HCT116 (cell line): Measurements from ENCODE around the gene DCN. TPM values are rescaled to one million over a fixed set of nuclear protein-coding genes. Genes with fewer than 3 reads are reported as not detected.

Experiments
- ATAC-seq: fragments of 200-7000 bp; cut with Tn5 transposase; 2 replicates; pipeline ENCODE4 v1.9.1; 2020; ENCODE audit warnings: mild to moderate bottlenecking, moderate library complexity
- BruUV-seq: library from RNA; stranded (reverse); fragments of 400-500 nt; replicated peaks from 2 replicates; lab custom pipeline; 2021; lab: Mats Ljungman, UMichigan
- CTCF ChIA-PET: fragments of 300-600 bp; sonication (Branson Sonifier 250); formaldehyde crosslinking; loops from one replicate; lab custom pipeline; 2021; ENCODE audit warnings: antibody characterized with exemption; lab: Charles Lee
- POLR2A ChIA-PET: fragments of 300-600, 350-600 bp; sonication (Branson Sonifier 250); formaldehyde crosslinking; loops from one replicate; lab custom pipeline; 2021; ENCODE audit warnings: antibody characterized with exemption; lab: Charles Lee
- RAD21 ChIA-PET, 2 experiments: fragments of 300-600 bp; sonication (Branson Sonifier 250); formaldehyde crosslinking; loops; one replicate each; lab custom pipeline; 2023; ENCODE audit warnings: low total read pairs in 2 of 2; ENCODE audit not compliant: uncharacterized antibody in 2 of 2, unreplicated experiment in 2 of 2, low non-redundant PET in 1 of 2; lab: Charles Lee
- DNase-seq: peaks from one replicate; pipeline ENCODE4 v3.0.0-alpha.2; 2010; ENCODE audit warnings: low read depth, low spot score
- H2AFZ ChIP-seq: fragments of 200-600 bp; shearing (Covaris generic), sonication (generic); 2 replicates; pipeline ENCODE4 v1.6.1; 2017; ENCODE audit warnings: low read depth, mixed run types, mixed read lengths, antibody characterized with exemption, low read length; ENCODE audit not compliant: poor library complexity, severe bottlenecking
- H3K27ac ChIP-seq: 2 replicates; pipeline ENCODE4 v1.5.1; 2012; ENCODE audit warnings: low read depth, low read length
- H3K27me3 ChIP-seq: fragments of 200-600 bp; sonication (generic); 2 replicates; pipeline ENCODE4 v1.6.1; 2016; ENCODE audit warnings: mixed run types, low read length, mixed read lengths; ENCODE audit not compliant: insufficient read depth
- H3K36me3 ChIP-seq, 2 experiments: fragments of 200-500 bp in 1 of 2; fragments of 200-600 bp in 1 of 2; sonication (Bioruptor generic) in 1 of 2; sonication (generic) in 1 of 2; 2 replicates each; pipeline versions ENCODE4 v1.5.1 to v1.6.1; 2014 to 2016; ENCODE audit warnings: low read length in 2 of 2, inconsistent platforms in 1 of 2, mixed read lengths in 1 of 2, mixed run types in 1 of 2; ENCODE audit not compliant: insufficient read depth in 2 of 2, control insufficient read depth in 1 of 2
- H3K4me1 ChIP-seq, 2 experiments: fragments of 200-600 bp in 1 of 2; sonication (generic) in 1 of 2; 2 replicates each; pipeline versions ENCODE4 v1.5.1 to v1.6.1; 2012 to 2017; ENCODE audit warnings: low read length in 2 of 2, inconsistent platforms in 1 of 2, mild to moderate bottlenecking in 1 of 2, mixed read lengths in 1 of 2, mixed run types in 1 of 2, moderate library complexity in 1 of 2; ENCODE audit not compliant: insufficient read depth in 2 of 2, control insufficient read depth in 1 of 2
- H3K4me2 ChIP-seq: fragments of 200-600 bp; sonication (generic); 2 replicates; pipeline ENCODE4 v1.6.1; 2017; ENCODE audit warnings: mixed run types, low read length, mixed read lengths
- H3K4me3 ChIP-seq, 2 experiments: fragments of 200-600 bp in 1 of 2; sonication (generic) in 1 of 2; replicated peaks in 1 of 2; 2 replicates each; pipeline ENCODE4 v1.5.1; 2011 to 2016; ENCODE audit warnings: low read length in 2 of 2, control low read depth in 1 of 2, low read depth in 1 of 2, mild to moderate bottlenecking in 1 of 2, mixed read lengths in 1 of 2, mixed run types in 1 of 2
- H3K79me2 ChIP-seq: fragments of 200-600 bp; sonication (generic); 2 replicates; pipeline ENCODE4 v1.6.1; 2017; ENCODE audit warnings: mild to moderate bottlenecking, mixed run types, low read length, moderate library complexity, mixed read lengths; ENCODE audit not compliant: insufficient read depth
- H3K9ac ChIP-seq: fragments of 200-600 bp; sonication (generic); 2 replicates; pipeline ENCODE4 v1.6.1; 2016; ENCODE audit warnings: low read length, mixed read lengths
- H3K9me2 ChIP-seq: fragments of 200-600 bp; sonication (generic), shearing (Covaris generic); 2 replicates; pipeline ENCODE4 v1.6.1; 2017; ENCODE audit warnings: mixed run types, mild to moderate bottlenecking, moderate library complexity; ENCODE audit not compliant: insufficient read depth
- H3K9me3 ChIP-seq, 2 experiments: fragments of 200-500 bp in 1 of 2; fragments of 200-600 bp in 1 of 2; sonication (Bioruptor generic) in 1 of 2; sonication (generic) in 1 of 2; 2 replicates each; pipeline ENCODE4 v1.6.1; 2014 to 2017; ENCODE audit warnings: low read length in 2 of 2, mixed read lengths in 2 of 2, inconsistent platforms in 1 of 2, low read depth in 1 of 2, mild to moderate bottlenecking in 1 of 2, mixed run types in 1 of 2, moderate library complexity in 1 of 2; ENCODE audit not compliant: control insufficient read depth in 1 of 2, insufficient read depth in 1 of 2
- H4K20me1 ChIP-seq: fragments of 200-600 bp; sonication (generic), shearing (Covaris generic); 2 replicates; pipeline ENCODE4 v1.6.1; 2017; ENCODE audit warnings: mixed run types, mild to moderate bottlenecking, moderate library complexity; ENCODE audit not compliant: insufficient read depth
- CBX3 ChIP-seq: IDR thresholded peaks from 2 replicates; pipeline ENCODE4 v1.6.1; 2012; ENCODE audit warnings: low read depth
- CEBPB ChIP-seq: IDR thresholded peaks from 2 replicates; pipeline ENCODE4 v1.6.1; 2012; ENCODE audit warnings: low read depth
- EGR1 ChIP-seq: IDR thresholded peaks from 2 replicates; pipeline ENCODE4 v1.6.1; 2012; ENCODE audit warnings: low read depth
- EZH2 ChIP-seq: fragments of 200-600 bp; sonication (generic); IDR thresholded peaks from 2 replicates; pipeline ENCODE4 v1.6.1; 2017; ENCODE audit warnings: antibody characterized with exemption, mixed run types
- SIN3A ChIP-seq: IDR thresholded peaks from 2 replicates; pipeline ENCODE4 v1.6.1; 2012; ENCODE audit warnings: low read depth
- SP1 ChIP-seq: IDR thresholded peaks from 2 replicates; pipeline ENCODE4 v1.6.1; 2012; ENCODE audit warnings: low read depth
- ZNF274 ChIP-seq: fragments of 200-500 bp; sonication (Bioruptor generic); IDR thresholded peaks from 2 replicates; pipeline ENCODE4 v1.6.1; 2014; ENCODE audit warnings: mild to moderate bottlenecking, low read depth, low read length, inconsistent platforms
- intact Hi-C: fragments of 100-400 bp; cut with micrococcal nuclease; formaldehyde crosslinking; loops from 2 replicates; pipeline ENCODE4 v1.10.0; 2022
- total RNA-seq: library from RNA; stranded (reverse); gene quantifications from one replicate; pipeline ENCODE4 v1.2.1, GENCODE V29; 2021; ENCODE audit not compliant: unreplicated experiment

DCN gene
- total RNA-seq, 1 experiment from 2014 or later: 3.6 TPM

DNA sequence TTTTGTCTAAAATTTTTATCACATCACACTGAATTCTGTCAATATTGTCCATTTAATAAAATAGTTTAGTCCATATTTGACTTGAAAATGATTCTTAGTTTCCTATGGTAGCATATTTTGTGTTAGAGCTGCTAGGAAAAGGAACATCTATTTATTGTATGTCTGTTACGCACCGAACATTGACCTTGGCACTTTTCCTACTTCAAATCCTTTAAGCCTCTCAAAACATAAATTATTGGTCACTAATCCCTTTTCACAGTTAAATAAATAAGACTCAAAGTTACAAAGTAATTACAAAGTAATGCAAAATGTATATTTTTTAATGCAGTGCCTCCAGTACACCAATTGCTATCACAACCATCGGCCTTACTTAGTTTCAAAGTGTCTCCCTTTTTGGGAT lies 28.5 kb downstream of the DCN start:
- Histone ChIP-seq H3K4me3 (no peak overlapping the region), H3K9me3 (no peaks in the 10 kb centered on the region), H3K4me2 (no peak overlapping the region), H4K20me1 (no peaks in the 10 kb centered on the region), H3K79me2 (no peaks in the 10 kb centered on the region), H3K36me3 (no peaks in the 10 kb centered on the region), H3K27me3 (no peaks in the 10 kb centered on the region), H3K9ac (no peak overlapping the region), H3K9me2 (no peaks in the 10 kb centered on the region), H3K27ac (no peak overlapping the region), H3K4me1 (no peaks in the 10 kb centered on the region), H2AFZ (no peak overlapping the region)
- no peak for DNase-seq
- intact Hi-C loops: no loop called here
- ATAC-seq: no peak
- no TSS peak for BruUV-seq
- RAD21 ChIA-PET: no interaction called here
- TF ChIP-seq CBX3 (no peak), ZNF274 (no peak), EZH2 (no peak), SP1 (no peak), EGR1 (no peak)
- POLR2A ChIA-PET: no interaction called here
- CTCF ChIA-PET: no interaction called here

GRCh38 chr12:91144053-91144452 lies 38.6 kb downstream of the DCN start:
- no TSS peak for BruUV-seq
- CTCF ChIA-PET: no interaction called here
- H3K36me3 ChIP-seq: no peaks in the 10 kb centered on the region
- H3K9me2 ChIP-seq: no peaks in the 10 kb centered on the region
- no peaks in the 10 kb centered on the region for H3K27me3 ChIP-seq
- no peaks in the 10 kb centered on the region for H3K9me3 ChIP-seq
- no peak overlapping the region for H3K4me3 ChIP-seq
- no peaks in the 10 kb centered on the region for H4K20me1 ChIP-seq
- H3K4me1 ChIP-seq: no peaks in the 10 kb centered on the region
- ATAC-seq (no peak), DNase-seq (no peak)
- no peak overlapping the region for H3K4me2 ChIP-seq
- RAD21 ChIA-PET: no interaction called here
- H2AFZ ChIP-seq: no peak overlapping the region
- no peak overlapping the region for H3K27ac ChIP-seq
- no peak overlapping the region for H3K9ac ChIP-seq
- POLR2A ChIA-PET: no interaction called here
- TF ChIP-seq CEBPB: no peak
- TF ChIP-seq CBX3: no peak
- no peak for TF ChIP-seq SIN3A
- intact Hi-C loops: no loop called here
- no peaks in the 10 kb centered on the region for H3K79me2 ChIP-seq
